Activated naive CD8-positive, alpha-beta T cell treated with anti-CD3 and anti-CD28 coated beads for 36 hours (primary cell): ENCODE results near the gene GOT1. TPM values are rescaled to one million over a fixed set of nuclear protein-coding genes. Genes with fewer than 3 reads are reported as not detected.

Source experiments
- DNase-seq: peaks from one replicate; pipeline ENCODE4 v3.0.0; 2021
- H3K27ac Mint-ChIP-seq: one replicate; pipeline ENCODE4 v1.8.0; 2022; ENCODE audit warnings: mild to moderate bottlenecking, moderate library complexity, mixed read lengths
- H3K27me3 Mint-ChIP-seq: one replicate; pipeline ENCODE4 v1.8.0; 2022; ENCODE audit warnings: mild to moderate bottlenecking, mixed read lengths
- H3K36me3 Mint-ChIP-seq: one replicate; pipeline ENCODE4 v1.8.0; 2021; ENCODE audit warnings: mild to moderate bottlenecking, mixed read lengths
- H3K4me1 Mint-ChIP-seq: one replicate; pipeline ENCODE4 v1.8.0; 2021; ENCODE audit warnings: mixed read lengths
- H3K4me3 Mint-ChIP-seq: one replicate; pipeline ENCODE4 v1.8.0; 2022; ENCODE audit warnings: mild to moderate bottlenecking, moderate library complexity, mixed read lengths
- H3K9me3 Mint-ChIP-seq: one replicate; pipeline ENCODE4 v1.8.0; 2022; ENCODE audit warnings: mixed read lengths
- total RNA-seq, 2 experiments: library from RNA; stranded (reverse); gene quantifications; one replicate each; pipeline ENCODE4 v1.2.3, GENCODE V29; 2021

GOT1 gene
- total RNA-seq, 2 experiments from 2014 or later, result 50.8 to 53.9 TPM

DNA sequence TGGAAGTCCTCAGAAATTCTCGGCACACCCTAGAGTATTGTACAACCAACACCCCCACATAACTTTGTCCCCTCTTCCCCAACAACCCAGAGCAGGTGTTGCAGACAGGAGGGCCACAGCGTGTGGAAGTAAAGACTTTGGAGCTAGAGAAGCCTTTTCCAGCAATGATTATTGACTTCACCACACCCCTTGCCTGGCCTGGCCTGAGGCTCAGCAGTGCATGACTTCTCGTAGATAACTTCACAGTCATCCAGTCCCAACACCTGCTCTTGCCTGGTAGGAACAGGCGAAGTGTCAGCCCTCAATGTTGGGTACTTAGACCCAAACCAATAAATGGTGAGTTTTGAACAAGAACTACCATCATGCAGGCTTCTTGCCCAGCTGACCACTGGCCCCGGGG lies 36.7 kb downstream of the GOT1 start:
- Mint-ChIP-seq H3K27me3 (no peaks in the 10 kb centered on the region), H3K36me3 (no peaks in the 10 kb centered on the region), H3K9me3 (no peaks in the 10 kb centered on the region), H3K27ac (no peak overlapping the region), H3K4me3 (no peak overlapping the region), H3K4me1 (peaks cover 5% of the 10 kb centered on the region)
- DNase-seq, result no peak

DNA sequence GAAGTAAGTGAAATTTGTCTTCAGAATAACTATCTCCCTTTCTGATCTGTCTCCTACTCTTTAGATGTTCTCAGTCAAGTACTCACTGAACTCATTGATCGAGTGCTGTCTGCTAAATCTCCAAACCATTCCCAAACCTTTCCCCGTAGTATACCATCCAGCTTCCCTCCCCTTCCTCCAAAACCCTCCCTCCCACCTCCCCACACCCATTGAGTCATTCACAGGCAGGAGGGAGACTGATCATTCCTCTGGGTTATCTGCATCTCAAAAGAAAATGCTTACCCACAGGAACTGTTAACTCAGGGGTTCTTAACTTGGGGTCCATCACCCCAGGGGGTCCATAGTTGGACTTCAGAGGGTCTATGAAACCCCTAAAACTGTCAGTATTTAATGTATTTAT lies 37.4 kb downstream of the GOT1 start:
- no peaks in the 10 kb centered on the region for H3K27me3 Mint-ChIP-seq
- DNase-seq, result no peak
- no peaks in the 10 kb centered on the region for H3K9me3 Mint-ChIP-seq
- no peak overlapping the region for H3K27ac Mint-ChIP-seq
- peaks cover 5% of the 10 kb centered on the region for H3K4me1 Mint-ChIP-seq
- no peaks in the 10 kb centered on the region for H3K36me3 Mint-ChIP-seq
- H3K4me3 Mint-ChIP-seq, result no peak overlapping the region

DNA sequence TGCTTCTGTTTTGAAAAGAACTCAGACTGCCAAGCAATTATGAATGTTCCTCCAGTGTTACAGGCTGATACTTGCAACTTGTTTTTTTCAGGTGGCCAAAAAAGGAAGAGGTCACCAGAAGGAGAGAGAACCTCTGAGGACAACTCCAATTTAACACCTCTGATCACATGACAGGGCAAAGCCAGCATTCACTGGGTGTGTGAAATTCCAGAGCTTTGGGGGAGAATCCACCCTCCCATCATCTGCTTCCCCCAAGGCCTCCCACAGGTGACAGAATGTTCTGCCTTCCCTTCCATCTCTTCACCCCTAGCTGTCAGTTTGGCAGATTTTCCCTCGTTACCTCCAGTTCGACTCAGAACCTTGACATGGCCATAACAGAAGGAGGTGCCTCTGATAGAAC lies 39.1 kb downstream of the GOT1 start:
- Mint-ChIP-seq H3K27me3 (no peaks in the 10 kb centered on the region), H3K36me3 (no peaks in the 10 kb centered on the region), H3K27ac (no peak overlapping the region), H3K4me1 (peaks cover 5% of the 10 kb centered on the region), H3K9me3 (no peaks in the 10 kb centered on the region), H3K4me3 (no peak overlapping the region)
- no peak for DNase-seq

DNA sequence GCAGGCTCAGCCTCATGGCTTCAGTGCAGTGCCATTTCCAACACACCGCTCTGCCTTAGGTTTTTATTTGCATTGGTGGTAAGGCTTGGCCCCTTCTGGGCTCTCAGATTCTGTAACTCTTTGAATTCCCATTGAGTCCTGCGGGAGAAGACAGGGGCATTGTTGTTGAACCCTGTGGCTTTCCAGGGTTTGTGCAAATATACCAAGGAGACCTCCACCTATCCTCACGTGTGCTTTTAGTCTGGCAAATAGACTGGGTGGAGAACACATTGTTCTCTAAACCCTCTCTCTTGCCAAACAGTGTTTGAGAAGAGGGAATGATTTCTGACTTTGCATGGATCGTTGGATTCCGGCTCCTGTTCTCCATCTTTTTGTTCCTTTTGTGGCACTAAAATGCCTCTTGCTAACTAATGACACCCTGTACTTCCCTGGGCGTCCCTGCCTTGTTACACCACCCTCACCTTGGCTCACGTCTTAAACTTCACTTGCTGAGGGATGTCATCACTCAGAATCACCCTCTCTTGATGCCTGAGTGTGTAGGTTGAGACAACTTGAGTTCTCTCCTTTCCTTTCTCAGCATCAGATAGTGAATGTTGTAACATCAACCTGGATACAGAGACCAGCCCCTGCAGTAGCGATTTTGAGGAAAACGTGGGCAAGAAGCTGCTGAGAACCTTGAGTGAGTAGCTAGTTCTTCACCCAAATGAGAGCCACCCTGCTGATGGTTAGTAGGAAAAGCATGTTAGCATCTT lies 40.5 kb downstream of the GOT1 start:
- Mint-ChIP-seq H3K4me1 (peaks cover 2% of the 10 kb centered on the region), H3K27me3 (no peaks in the 10 kb centered on the region), H3K36me3 (no peaks in the 10 kb centered on the region), H3K9me3 (no peaks in the 10 kb centered on the region), H3K4me3 (no peak overlapping the region), H3K27ac (no peak overlapping the region)
- DNase-seq, result no peak

DNA sequence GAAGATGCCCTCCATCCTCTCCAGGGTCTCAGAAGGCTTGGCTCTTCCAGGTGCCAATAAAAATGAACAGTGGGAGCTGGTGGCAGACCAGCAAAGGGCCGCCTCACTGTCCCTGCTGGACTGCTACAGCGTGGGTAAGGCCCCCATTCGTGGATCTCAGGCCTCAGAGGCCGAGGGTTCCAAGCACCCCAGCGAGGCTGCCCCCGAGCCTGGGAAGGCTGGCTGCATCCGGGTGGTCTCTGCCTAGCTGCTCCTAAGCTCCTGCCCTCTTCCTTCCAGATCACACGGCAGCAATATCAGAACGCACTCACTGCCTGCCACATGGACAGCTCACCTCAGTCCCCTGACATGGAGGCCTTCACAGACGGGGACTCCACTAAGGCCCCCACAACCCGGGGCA lies 42.9 kb downstream of the GOT1 start:
- Mint-ChIP-seq H3K27ac (no peak overlapping the region), H3K4me1 (peaks cover under 1% of the 10 kb centered on the region), H3K27me3 (no peaks in the 10 kb centered on the region), H3K9me3 (no peaks in the 10 kb centered on the region), H3K4me3 (no peak overlapping the region), H3K36me3 (no peaks in the 10 kb centered on the region)
- no peak for DNase-seq

DNA sequence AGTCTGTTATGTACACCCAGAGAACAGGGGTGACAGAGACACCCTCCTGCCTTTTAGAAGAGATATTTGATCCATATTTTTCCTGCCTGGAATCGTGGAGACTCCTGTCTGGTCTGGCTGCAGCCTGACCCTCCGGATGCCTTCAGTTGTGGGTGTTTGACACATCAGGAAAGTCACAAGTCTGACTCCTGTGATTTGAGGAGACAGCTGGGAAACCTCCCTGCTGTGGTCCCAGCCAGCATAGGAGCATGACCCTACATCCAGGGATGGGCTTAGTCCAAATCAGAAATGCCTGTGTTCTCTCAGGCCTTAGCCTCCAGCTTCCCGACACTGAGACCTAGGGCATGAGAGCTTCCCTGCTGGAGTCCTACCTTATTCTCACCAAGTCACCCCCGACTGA lies 43.4 kb downstream of the GOT1 start:
- no peak overlapping the region for H3K4me3 Mint-ChIP-seq
- H3K27me3 Mint-ChIP-seq, result no peaks in the 10 kb centered on the region
- H3K27ac Mint-ChIP-seq, result no peak overlapping the region
- H3K36me3 Mint-ChIP-seq, result no peaks in the 10 kb centered on the region
- no peaks in the 10 kb centered on the region for H3K4me1 Mint-ChIP-seq
- H3K9me3 Mint-ChIP-seq, result no peaks in the 10 kb centered on the region
- no peak for DNase-seq

DNA sequence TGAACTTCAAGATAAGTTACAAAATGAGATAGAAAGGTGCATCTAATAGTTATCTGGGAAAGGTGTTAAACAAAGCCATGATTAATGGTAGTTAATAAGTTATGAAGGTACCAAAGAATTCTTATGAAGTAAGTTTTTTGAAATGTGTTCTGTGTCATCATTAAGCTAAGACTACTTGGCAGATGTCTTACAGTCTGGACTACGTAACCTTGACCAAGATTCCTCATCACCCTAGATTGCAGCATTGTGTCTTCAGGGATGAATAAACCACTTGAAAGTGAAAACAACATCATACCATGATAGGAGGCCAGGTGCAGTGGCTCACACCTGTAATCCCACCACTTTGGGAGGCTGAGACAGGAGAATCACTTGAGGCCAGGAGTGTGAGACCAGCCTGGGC lies 48.2 kb downstream of the GOT1 start:
- Mint-ChIP-seq H3K36me3 (no peaks in the 10 kb centered on the region), H3K9me3 (no peaks in the 10 kb centered on the region), H3K27me3 (peaks cover 5% of the 10 kb centered on the region), H3K4me1 (no peaks in the 10 kb centered on the region), H3K4me3 (no peak overlapping the region), H3K27ac (no peak overlapping the region)
- DNase-seq, result no peak

DNA sequence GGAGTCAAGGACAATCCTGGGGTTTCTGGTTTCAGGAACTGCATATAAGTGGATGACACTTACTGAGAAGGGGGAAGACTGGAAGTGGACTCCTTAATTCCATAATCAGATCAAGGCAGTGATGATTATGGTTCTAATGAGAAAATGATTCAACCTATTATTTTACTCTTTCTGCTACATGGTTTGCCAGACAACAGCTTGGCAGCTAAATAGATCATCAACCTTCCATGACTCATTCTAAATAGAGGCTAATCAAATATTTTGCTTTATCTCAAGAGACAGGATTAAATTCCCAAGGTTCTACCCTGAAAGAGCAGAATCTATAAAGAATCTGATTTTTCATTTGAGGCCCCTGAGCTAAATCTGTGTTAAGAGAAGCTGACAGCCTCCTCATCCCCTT lies 55.0 kb downstream of the GOT1 start:
- peaks cover 10% of the 10 kb centered on the region for H3K4me1 Mint-ChIP-seq

DNA sequence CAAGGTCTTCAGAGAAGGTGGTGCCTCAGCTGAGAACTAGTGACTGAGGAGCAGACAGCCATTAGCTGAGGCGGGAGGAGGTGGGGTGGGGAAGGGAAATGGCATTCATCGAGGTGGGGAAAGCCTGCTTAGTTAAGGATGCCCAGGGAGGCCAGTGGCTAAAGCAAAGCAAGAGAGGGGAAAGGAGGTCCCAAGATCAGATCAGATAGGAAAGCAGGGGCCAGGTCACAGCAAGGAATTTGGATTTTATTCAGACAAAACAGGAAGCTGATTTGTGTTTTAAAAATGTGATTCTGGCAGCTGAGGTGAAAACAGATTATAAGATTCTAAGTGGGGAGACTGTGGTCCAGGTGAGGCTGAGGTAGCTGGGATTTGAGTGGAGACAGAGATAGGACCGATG lies 55.5 kb downstream of the GOT1 start:
- peak overlapping the region; percentile 27 for H3K27ac Mint-ChIP-seq
- no peaks in the 10 kb centered on the region for H3K9me3 Mint-ChIP-seq
- H3K4me3 Mint-ChIP-seq, result no peak overlapping the region
- peaks cover 10% of the 10 kb centered on the region for H3K4me1 Mint-ChIP-seq
- H3K36me3 Mint-ChIP-seq, result no peaks in the 10 kb centered on the region
- DNase-seq, result no peak
- peaks cover 56% of the 10 kb centered on the region for H3K27me3 Mint-ChIP-seq

More for the DNA sequence above, 55.0 kb downstream of the GOT1 start:
- Mint-ChIP-seq H3K9me3 (no peaks in the 10 kb centered on the region), H3K36me3 (no peaks in the 10 kb centered on the region), H3K4me3 (no peak overlapping the region), H3K27ac (no peak overlapping the region), H3K27me3 (peaks cover 52% of the 10 kb centered on the region)
- no peak for DNase-seq

DNA sequence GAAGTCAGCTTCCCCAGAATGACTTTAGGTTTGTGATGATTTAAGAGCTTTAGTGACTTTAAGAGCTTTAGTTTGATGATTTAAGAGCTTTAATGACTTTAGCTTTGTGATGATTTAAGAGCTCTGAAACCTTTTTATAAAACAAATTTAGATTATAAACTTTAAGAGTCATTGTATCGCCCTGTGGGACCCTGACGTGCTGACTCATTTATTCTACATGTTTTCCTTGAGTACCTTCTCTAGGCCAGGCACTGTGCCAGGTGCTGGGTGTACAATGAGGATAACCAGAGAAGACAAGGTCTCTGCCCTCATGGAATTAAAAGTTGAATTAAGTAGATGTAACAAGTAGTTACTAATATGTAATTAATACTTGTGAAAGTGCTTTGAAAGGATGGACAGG lies 55.9 kb downstream of the GOT1 start:
- peaks cover 10% of the 10 kb centered on the region for H3K4me1 Mint-ChIP-seq
- H3K27me3 Mint-ChIP-seq, result peaks cover 61% of the 10 kb centered on the region
- DNase-seq, result no peak
- no peak overlapping the region for H3K4me3 Mint-ChIP-seq
- no peaks in the 10 kb centered on the region for H3K36me3 Mint-ChIP-seq
- no peaks in the 10 kb centered on the region for H3K9me3 Mint-ChIP-seq
- H3K27ac Mint-ChIP-seq, result no peak overlapping the region

DNA sequence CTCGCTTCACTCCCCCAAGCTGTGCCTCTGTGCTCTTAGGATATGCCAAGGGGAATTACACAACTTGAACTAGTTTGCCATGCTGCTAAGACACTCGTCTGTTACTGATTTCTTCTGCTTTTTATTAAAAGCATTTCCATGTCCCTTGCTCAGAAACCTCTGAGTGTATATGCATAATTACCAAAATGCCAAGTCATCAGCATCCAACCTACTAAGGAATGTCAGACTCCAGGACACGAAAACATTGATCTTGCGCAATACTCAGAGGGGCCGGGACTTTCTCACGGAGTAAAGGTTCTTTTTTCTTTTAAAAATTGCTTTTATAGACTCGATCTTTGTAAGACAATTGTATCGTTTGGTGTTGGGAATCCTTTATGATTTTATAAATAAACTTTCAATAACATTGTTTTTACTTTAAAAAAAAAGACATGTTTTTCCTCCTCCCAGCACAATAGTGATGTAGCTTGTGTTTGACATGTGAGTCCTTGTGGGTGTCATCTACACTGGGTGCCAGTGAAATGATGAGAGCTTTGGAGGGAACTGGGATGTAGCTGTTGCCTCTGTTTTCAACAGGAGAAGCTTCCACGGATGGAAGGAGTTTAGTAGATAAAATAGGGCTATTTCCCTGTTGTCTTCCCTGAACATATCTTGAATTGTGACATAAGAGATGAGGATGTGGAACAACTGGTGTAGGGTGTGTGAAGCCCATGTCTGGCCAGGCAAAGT lies 57.7 kb downstream of the GOT1 start:
- Mint-ChIP-seq H3K27me3 (peaks cover 67% of the 10 kb centered on the region), H3K4me3 (no peak overlapping the region)
- DNase-seq, result no peak

DNA sequence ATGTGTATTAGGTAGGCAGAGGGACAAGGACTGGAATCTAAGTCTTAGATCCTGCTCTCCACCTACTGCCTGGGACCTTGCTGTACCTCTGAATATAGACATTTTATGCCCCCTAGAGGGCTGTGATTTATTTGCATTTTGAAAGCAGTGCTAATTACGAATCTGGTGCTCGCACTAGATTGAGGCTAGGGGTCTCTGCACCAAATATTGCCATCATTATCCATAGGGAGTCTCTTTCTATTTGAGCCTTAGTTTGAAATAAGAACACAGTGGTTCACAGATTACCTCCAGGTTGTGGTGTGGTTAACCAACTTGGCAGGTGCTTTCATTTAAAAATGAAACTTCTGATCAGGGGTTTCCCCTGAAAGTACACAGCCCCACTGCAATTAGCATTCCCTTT lies 59.4 kb downstream of the GOT1 start:
- Mint-ChIP-seq H3K4me3 (no peak overlapping the region), H3K36me3 (no peaks in the 10 kb centered on the region), H3K9me3 (no peaks in the 10 kb centered on the region), H3K4me1 (peaks cover 10% of the 10 kb centered on the region), H3K27me3 (peaks cover 78% of the 10 kb centered on the region), H3K27ac (no peak overlapping the region)
- DNase-seq, result peak; percentile 12

More for the DNA sequence above, 57.7 kb downstream of the GOT1 start:
- no peak overlapping the region for H3K27ac Mint-ChIP-seq
- no peaks in the 10 kb centered on the region for H3K9me3 Mint-ChIP-seq
- H3K36me3 Mint-ChIP-seq, result no peaks in the 10 kb centered on the region
- peaks cover 10% of the 10 kb centered on the region for H3K4me1 Mint-ChIP-seq

DNA sequence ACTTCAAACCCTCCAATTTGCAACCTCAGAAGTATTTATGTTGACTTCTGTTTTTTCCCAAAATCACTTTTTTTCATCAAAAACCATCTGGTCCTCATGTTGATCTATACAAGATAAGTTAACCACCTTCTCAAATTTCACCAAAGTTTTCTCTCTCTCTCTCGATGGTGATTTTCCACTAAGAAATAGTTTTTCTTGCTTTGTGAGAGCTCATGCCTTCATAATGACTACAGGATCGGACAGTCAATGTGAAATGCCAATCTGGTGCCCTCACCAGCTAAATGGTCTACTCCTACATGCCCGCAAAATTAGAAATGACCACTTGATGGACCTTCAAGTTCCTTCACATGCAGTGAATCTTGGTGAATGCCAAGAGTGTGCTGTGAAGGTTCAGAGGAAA lies 60.9 kb downstream of the GOT1 start:
- Mint-ChIP-seq H3K36me3 (no peaks in the 10 kb centered on the region), H3K9me3 (no peaks in the 10 kb centered on the region), H3K4me3 (no peak overlapping the region), H3K4me1 (peaks cover 10% of the 10 kb centered on the region), H3K27me3 (peaks cover 67% of the 10 kb centered on the region), H3K27ac (no peak overlapping the region)
- no peak for DNase-seq

DNA sequence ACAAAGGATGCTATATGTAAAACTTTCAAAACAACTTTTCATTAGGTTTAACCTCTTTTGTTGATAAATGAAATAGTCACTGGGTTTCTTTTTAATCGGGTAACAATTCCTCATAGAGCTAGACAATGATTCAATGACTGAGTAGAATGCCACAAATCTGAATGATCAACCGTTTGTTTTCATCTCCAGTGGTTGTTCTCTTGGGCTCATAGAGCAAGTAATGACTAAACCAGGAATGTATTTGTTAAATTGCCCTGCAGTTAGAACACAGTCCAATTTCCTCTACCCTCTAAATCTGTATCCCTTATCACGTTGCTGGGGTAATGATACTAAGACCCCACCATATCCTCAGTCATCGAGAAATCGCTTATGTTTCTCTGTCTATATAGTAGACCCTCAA lies 61.3 kb downstream of the GOT1 start:
- DNase-seq, result no peak
- Mint-ChIP-seq H3K36me3 (no peaks in the 10 kb centered on the region), H3K27me3 (peaks cover 64% of the 10 kb centered on the region), H3K4me1 (peaks cover 10% of the 10 kb centered on the region), H3K27ac (no peak overlapping the region), H3K9me3 (no peaks in the 10 kb centered on the region), H3K4me3 (no peak overlapping the region)

DNA sequence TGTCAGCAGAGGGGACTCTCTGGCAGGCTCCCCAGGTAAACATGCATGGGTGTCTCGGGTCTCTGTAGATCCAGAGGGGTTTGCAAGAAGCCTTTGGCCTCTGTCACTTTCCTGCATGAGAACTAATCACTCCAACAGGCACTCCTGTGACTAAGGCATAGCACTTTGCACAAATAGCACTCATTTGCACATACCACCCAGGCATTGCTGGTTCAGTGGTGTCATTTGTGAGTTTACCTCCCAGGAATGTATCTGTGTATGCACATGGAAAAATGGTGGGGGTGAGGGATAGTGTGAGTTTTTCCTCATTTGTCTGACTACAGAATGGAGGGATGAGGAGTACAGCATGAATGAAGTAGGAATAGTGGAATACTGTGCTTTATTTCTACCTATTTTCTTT lies 61.8 kb downstream of the GOT1 start:
- Mint-ChIP-seq H3K36me3 (no peaks in the 10 kb centered on the region), H3K27me3 (peaks cover 59% of the 10 kb centered on the region), H3K27ac (no peak overlapping the region), H3K4me1 (peaks cover 10% of the 10 kb centered on the region), H3K4me3 (no peak overlapping the region), H3K9me3 (no peaks in the 10 kb centered on the region)
- DNase-seq, result no peak

DNA sequence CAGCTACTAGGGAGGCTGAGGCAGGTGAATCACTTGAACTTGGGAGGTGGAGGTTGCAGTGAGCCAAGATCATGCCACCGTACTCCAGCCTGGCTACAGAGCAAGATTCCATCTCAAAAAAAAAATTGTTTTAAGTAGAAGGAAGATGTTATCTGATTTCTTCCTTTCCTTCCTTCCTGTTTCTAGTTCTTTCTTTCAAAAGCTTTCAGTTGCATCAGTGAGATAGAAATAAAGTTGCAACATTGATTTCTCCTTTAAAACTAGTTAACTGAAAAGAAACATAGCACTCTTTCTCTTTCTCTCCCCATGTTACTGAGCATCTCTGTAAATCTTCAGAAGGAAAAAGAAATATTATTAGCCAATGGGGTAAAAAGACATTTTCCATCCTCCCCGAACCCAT lies 63.8 kb downstream of the GOT1 start:
- no peaks in the 10 kb centered on the region for H3K9me3 Mint-ChIP-seq
- no peak for DNase-seq
- H3K4me3 Mint-ChIP-seq, result no peak overlapping the region
- peaks cover 41% of the 10 kb centered on the region for H3K27me3 Mint-ChIP-seq
- H3K4me1 Mint-ChIP-seq, result peaks cover 8% of the 10 kb centered on the region
- H3K27ac Mint-ChIP-seq, result no peak overlapping the region
- H3K36me3 Mint-ChIP-seq, result no peaks in the 10 kb centered on the region
